A549 (cell line): ENCODE data around the gene BCAS3. TPM values are rescaled to one million over a fixed set of nuclear protein-coding genes. Genes with fewer than 3 reads are reported as not detected.

Experiments used
- ATAC-seq, 2 experiments: fragments of 200-7000 bp in 1 of 2; fragments of >200 bp in 1 of 2; cut with Nextera tagmentation in 1 of 2; cut with Tn5 transposase in 1 of 2; 3 replicates each; pipeline versions ENCODE4 v1.8.0 to v1.9.1; 2018 to 2020; ENCODE audit warnings: mild to moderate bottlenecking in 1 of 2, moderate library complexity in 1 of 2
- CTCF ChIA-PET: fragments of 300-600 bp; sonication (Branson Sonifier 250); formaldehyde crosslinking; extraction: SDS; loops from one replicate; lab custom pipeline; 2021; ENCODE audit warnings: antibody characterized with exemption, inconsistent platforms; lab: Yijun Ruan, JAX
- POLR2A ChIA-PET: fragments of 350-600 bp; formaldehyde crosslinking; extraction: SDS; loops from one replicate; lab custom pipeline; 2021; ENCODE audit warnings: antibody characterized with exemption, inconsistent platforms; lab: Yijun Ruan, JAX
- DNase-seq, 2 experiments: peaks; one replicate each; pipeline versions ENCODE4 v3.0.0 to v3.0.0-alpha.2; 2011 to 2016; ENCODE audit warnings: low read depth in 1 of 2, low spot score in 1 of 2
- FAIRE-seq: peaks from 2 replicates; lab custom pipeline; 2011; peaks lifted over from hg19 to GRCh38; lab: Jason Lieb, UNC
- H3K27ac ChIP-seq, 2 experiments: fragments of >200 bp; sonication (Bioruptor Twin); formaldehyde crosslinking; 3 replicates each; pipeline ENCODE4 v1.5.1; 2016 to 2017
- H3K4me1 ChIP-seq: fragments of >200 bp; sonication (Bioruptor Twin); formaldehyde crosslinking; 3 replicates; pipeline ENCODE4 v1.6.1; 2016
- H3K4me2 ChIP-seq: fragments of >200 bp; sonication (Bioruptor Twin); formaldehyde crosslinking; 3 replicates; pipeline ENCODE4 v1.6.1; 2016
- H3K4me3 ChIP-seq: fragments of >200 bp; sonication (Bioruptor Twin); formaldehyde crosslinking; 3 replicates; pipeline ENCODE4 v1.5.1; 2016
- H3K9me3 ChIP-seq: fragments of >200 bp; sonication (Bioruptor Twin); formaldehyde crosslinking; 3 replicates; pipeline ENCODE4 v1.6.1; 2016
- ATOH8 ChIP-seq: fragments of 250-450 bp; sonication (Bioruptor Pico); IDR thresholded peaks from 2 replicates; pipeline ENCODE4 v1.5.0; 2020; ENCODE audit warnings: low read depth, mild to moderate bottlenecking, moderate library complexity
- CEBPB ChIP-seq, 2 experiments: fragments of >200 bp in 1 of 2; sonication (Bioruptor Twin) in 1 of 2; formaldehyde crosslinking in 1 of 2; IDR thresholded peaks; 2 replicates each; pipeline ENCODE4 v1.6.1; 2012 to 2016
- CHD4 ChIP-seq: fragments of 200-600 bp; sonication (generic); IDR thresholded peaks from 2 replicates; pipeline ENCODE4 v1.6.1; 2016; ENCODE audit warnings: antibody characterized with exemption, mild to moderate bottlenecking, borderline replicate concordance
- FOXS1 ChIP-seq: fragments of 250-450 bp; sonication (Bioruptor Pico); IDR thresholded peaks from 2 replicates; pipeline ENCODE4 v1.5.0; 2020; ENCODE audit warnings: mild to moderate bottlenecking, moderate library complexity
- HDAC2 ChIP-seq: fragments of 200-600 bp; sonication (generic); IDR thresholded peaks from 2 replicates; pipeline ENCODE4 v1.6.1; 2016
- HMGXB4 ChIP-seq: fragments of 250-450 bp; sonication (Bioruptor Pico); IDR thresholded peaks from 2 replicates; pipeline ENCODE4 v1.5.0; 2021; ENCODE audit warnings: mild to moderate bottlenecking, moderate library complexity, borderline replicate concordance
- MAZ ChIP-seq: fragments of 150-350 bp; IDR thresholded peaks from 2 replicates; pipeline ENCODE4 v1.6.1; 2014; ENCODE audit warnings: antibody characterized with exemption, low read depth, low read length, borderline replicate concordance
- MYC ChIP-seq: IDR thresholded peaks from 2 replicates; pipeline ENCODE4 v1.6.1; 2012; ENCODE audit warnings: mild to moderate bottlenecking, inconsistent platforms, low read length, improper control_type of control experiment, borderline replicate concordance
- PBX3 ChIP-seq: IDR thresholded peaks from 2 replicates; pipeline ENCODE4 v1.6.1; 2012
- PHF8 ChIP-seq: fragments of 200-600 bp; sonication (generic); IDR thresholded peaks from 2 replicates; pipeline ENCODE4 v1.6.1; 2016; ENCODE audit warnings: low read depth, mild to moderate bottlenecking, antibody characterized with exemption, moderate library complexity, borderline replicate concordance
- RAD21 ChIP-seq, 2 experiments: fragments of >200 bp in 1 of 2; sonication (Bioruptor Twin) in 1 of 2; formaldehyde crosslinking in 1 of 2; IDR thresholded peaks in 1 of 2; conservative IDR thresholded peaks in 1 of 2; 2 replicates in 1 of 2; 3 replicates in 1 of 2; pipeline ENCODE4 v1.6.1; 2012 to 2018; ENCODE audit warnings: inconsistent platforms in 1 of 2
- RARB ChIP-seq: fragments of 250-450 bp; sonication (Bioruptor Pico); IDR thresholded peaks from 2 replicates; pipeline ENCODE4 v1.8.0; 2021; ENCODE audit warnings: mild to moderate bottlenecking, moderate library complexity
- SMC3 ChIP-seq: fragments of >200 bp; sonication (Bioruptor Twin); formaldehyde crosslinking; IDR thresholded peaks from 3 replicates; pipeline ENCODE4 v1.6.1; 2018; ENCODE audit warnings: inconsistent platforms
- SREBF2 ChIP-seq: fragments of 450-650 bp; IDR thresholded peaks from 2 replicates; pipeline ENCODE4 v1.6.1; 2014; ENCODE audit warnings: mild to moderate bottlenecking, moderate library complexity
- USF2 ChIP-seq: fragments of 450-650 bp; IDR thresholded peaks from 2 replicates; pipeline ENCODE4 v1.6.1; 2014; ENCODE audit warnings: antibody characterized with exemption
- ZFP36 ChIP-seq: fragments of 450-650 bp; IDR thresholded peaks from 2 replicates; pipeline ENCODE4 v1.6.1; 2014; ENCODE audit warnings: borderline replicate concordance; ENCODE audit not compliant: partially characterized antibody
- ZNF302 ChIP-seq: fragments of 250-450 bp; sonication (Bioruptor Pico); IDR thresholded peaks from 2 replicates; pipeline ENCODE4 v1.9.0; 2021; ENCODE audit warnings: inconsistent platforms, mild to moderate bottlenecking, moderate library complexity
- WGBS: methylation state at CpG from one replicate; pipeline ENCODE4 v1.1.6; 2017; ENCODE audit errors: missing lambda C conversion rate; 5-methylcytosine and 5-hydroxymethylcytosine counted together
- polyA plus RNA-seq, 4 experiments: library from polyadenylated mRNA; depleted of rRNA in 3 of 4; stranded (reverse); fragments of >200 nt; fragmentation: RNase III in 1 of 4; extraction: RNeasy Plus Mini Kit Qiagen cat#74134 plus additional on column Dnase treatment in 1 of 4; gene quantifications; 2 replicates in 3 of 4; 3 replicates in 1 of 4; pipeline ENCODE4 v1.2.3, GENCODE V29; 2011 to 2017

BCAS3 gene
- polyA plus RNA-seq, 2 of the 4 experiments (the other 2 are of a cell fraction) = 14.7 to 43.4 TPM

- no peak for DNase-seq
- peak; percentile 18 for FAIRE-seq
- H3K4me3 ChIP-seq = peak overlapping the region; percentile 47
- TF ChIP-seq CEBPB (IDR thresholded peaks at IDR 0.05) (peak; percentile 64 to 68), ZFP36 (no peak), CHD4 (no peak), HMGXB4 (CRISPR knock-in tag) (no peak), RAD21 (conservative IDR thresholded peaks at IDR 0.05 in 1 of 2, IDR thresholded peaks at IDR 0.05 in 1 of 2) (no peak), PHF8 (no peak), SREBF2 (no peak)
- TF ChIP-seq, all 56 proteins: peak for 1
- peak overlapping the region; percentile 78 for H3K4me2 ChIP-seq
- POLR2A ChIA-PET = interaction anchor here (0.5 to 1.5 kb wide), 2 partner anchors 57 to 512 kb away, joined by 3 to 4 read pairs; partner anchors contain the start of gene TBX2
- no peaks in the 10 kb centered on the region for H3K9me3 ChIP-seq
- peaks cover 21% of the 10 kb centered on the region for H3K4me1 ChIP-seq
- peak in 1 of 2 experiments; percentile 39; a peak in 3 of 6 replicates for ATAC-seq
- CTCF ChIA-PET = no interaction called here
- H3K27ac ChIP-seq = peak overlapping the region; percentile 85 to 94
These were observed 210.0 kb downstream of the BCAS3 start for GRCh38 chr17:60887614-60888028.

- H3K27ac ChIP-seq = no peak overlapping the region
- ATAC-seq (0 out of 6 replicates have a peak, but pooled peaks of 1 of the 2 experiments have one; percentile 38), DNase-seq (no peak), FAIRE-seq (no peak)
- peak overlapping the region; percentile 78 for H3K4me2 ChIP-seq
- ChIA-PET POLR2A (no interaction called here), CTCF (interaction anchor here (1.2 kb wide), 2 partner anchors 13 to 15 kb away, joined by 3 read pairs; no protein-coding TSS in a partner anchor)
- peaks cover 21% of the 10 kb centered on the region for H3K4me1 ChIP-seq
- no peak for TF ChIP-seq MAZ
- no peak for TF ChIP-seq ATOH8 (CRISPR knock-in tag)
- TF ChIP-seq HDAC2 = no peak
- no peak for TF ChIP-seq PBX3
- TF ChIP-seq FOXS1 (CRISPR knock-in tag) = no peak
- no peak for TF ChIP-seq ZNF302
- TF ChIP-seq RARB (CRISPR knock-in tag) = no peak
- no peak for TF ChIP-seq USF2
- TF ChIP-seq CHD4 = no peak
- TF ChIP-seq CEBPB (IDR thresholded peaks at IDR 0.05) = no peak
- no peak for TF ChIP-seq MYC
- no peak for TF ChIP-seq SMC3
- no peak for TF ChIP-seq SREBF2
- 60% methylated on average over 5 of the region's 5 CpGs for WGBS
- H3K4me3 ChIP-seq = no peak overlapping the region
- peaks cover 5% of the 10 kb centered on the region; the same call in 1 of the 3 replicates for H3K9me3 ChIP-seq
These were observed 211.4 kb downstream of the BCAS3 start for GRCh38 chr17:60888812-60889709.
